Measurements from ENCODE around the gene IMP4.

IMP4 gene

DNA sequence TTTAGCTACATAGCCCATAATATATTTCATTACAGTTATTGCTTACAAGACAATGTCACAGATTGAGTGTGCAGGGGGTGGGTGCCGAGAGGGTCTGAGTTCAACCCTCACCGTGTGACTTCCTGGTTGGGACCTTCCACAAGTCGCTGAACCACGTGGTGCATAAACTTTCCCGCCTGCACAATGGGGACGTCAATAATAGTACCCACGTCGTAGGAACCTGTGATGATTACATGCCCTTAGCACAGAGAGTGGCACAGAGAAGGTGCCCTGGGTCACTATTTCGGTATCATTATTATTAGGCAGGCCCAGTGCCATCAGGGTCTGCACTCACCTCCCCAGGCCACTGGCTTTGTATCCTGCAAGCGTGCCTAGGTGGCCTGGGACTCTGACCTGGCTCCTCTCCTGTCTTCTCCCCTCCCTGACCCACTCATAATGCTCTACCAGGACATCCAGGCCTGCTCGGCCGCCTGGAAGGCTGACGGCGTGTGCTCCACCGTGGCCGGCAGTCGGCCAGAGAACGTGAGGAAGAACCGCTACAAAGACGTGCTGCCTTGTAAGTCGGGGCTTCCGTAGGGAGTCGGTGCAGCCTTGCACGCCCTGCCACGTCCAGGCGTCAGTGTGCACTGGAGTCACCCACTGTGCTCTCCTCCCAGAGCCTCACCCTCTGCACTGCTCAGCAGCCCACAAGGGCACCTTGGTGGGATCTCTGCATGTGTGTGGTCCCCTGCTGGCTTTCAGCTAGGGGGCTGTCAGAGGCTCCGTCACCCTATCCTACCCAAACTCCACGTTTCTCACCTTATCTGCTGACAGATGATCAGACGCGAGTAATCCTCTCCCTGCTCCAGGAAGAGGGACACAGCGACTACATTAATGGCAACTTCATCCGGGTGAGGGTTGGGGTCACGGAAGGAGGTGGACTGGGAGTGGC lies 16.0 kb downstream of the IMP4 start:
- DNase-seq, result no peak

DNA sequence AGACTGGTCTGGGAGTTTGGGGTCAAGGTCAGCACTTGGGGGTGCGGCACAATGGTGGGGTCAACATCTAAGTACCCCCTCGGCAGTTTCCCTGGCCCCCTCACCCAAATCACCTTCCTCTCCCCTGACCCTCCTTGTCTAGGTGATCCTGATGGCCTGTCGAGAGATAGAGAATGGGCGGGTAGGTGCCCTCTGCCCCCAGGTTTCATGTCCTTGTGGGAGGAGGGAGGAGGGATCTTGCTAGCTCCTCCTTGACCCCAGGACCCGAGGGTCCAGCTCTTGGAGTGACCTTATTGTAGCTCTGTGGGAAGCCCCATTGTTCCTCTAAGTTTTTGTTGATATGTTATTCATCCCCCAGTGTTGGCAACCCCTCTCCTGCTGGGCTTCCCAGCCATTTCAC lies 16.8 kb downstream of the IMP4 start:
- no peak for DNase-seq

DNA sequence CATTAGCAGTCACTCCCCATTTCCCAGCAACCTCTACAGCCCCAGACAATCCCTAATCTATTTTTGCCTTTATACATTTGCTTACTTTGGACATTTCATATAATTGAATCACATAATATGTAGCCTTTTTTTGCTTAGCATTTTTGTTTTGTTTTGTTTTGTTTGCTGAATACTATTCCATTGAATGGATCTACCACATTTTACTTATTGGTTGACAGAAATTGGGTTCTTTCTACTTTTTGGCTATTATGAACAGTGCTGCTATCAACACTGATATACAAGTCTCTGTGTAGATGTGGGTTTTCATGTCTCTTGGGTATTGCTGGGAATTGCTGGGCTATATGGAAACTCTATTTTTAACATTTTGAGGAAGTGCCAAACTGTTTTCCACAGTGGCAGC lies 20.8 kb downstream of the IMP4 start:
- no peak for DNase-seq

DNA sequence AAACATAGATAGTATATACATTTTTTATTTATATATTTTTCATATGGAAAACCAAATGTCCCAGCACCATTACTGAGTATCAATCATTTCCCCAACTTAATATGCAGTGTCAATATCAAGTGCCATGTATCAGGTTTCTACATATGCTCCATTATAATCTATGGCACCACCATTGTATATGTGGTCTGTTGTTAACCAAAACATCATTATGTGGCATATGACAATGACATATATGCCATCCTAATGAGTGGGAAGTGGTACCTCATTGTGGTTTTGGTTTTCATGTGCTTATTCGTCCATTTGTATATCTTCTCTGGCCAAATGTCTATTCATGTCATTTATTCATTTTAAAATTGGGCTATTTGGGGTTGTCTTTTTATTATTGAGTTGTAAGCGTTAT lies 22.4 kb downstream of the IMP4 start:
- DNase-seq, result no peak

DNA sequence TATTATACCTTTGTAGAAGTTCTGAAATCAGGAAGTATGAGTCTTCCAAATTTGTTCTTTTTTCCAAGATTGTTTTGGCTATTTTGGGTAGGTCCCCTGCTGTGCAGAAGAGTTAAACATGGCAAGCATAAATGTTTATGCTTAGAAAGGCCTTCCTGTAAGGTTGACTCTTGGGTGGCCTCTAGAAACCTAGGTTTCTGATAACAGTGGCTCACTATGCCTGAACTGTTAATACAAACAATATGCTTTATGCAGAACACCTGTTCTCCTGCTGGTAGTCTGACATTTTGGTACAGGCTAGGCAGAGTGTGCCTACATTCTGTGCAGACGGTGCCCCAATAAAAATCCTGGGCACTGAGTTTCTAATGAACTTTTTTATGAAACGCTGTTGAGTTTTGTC lies 23.3 kb downstream of the IMP4 start:
- DNase-seq, result no peak

DNA sequence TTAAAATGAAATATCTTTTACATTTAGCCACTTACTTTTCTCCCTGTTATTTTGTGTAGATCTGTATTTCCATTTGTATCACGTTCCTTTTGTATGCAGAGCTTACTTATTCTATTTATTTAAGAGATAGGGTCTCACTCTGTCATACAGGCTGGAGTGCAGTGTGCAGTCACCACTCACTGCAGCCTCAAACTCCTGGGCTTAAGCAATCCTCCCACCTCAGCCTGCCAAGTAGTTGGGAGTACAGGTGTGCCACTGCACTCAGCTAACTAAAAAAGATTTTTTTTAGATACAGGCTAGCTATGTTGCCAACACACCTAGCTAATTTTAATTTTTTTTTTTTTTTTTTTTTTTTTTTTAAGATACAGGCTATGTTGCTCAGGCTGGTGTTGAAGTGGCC lies 24.0 kb downstream of the IMP4 start:
- DNase-seq, result no peak

DNA sequence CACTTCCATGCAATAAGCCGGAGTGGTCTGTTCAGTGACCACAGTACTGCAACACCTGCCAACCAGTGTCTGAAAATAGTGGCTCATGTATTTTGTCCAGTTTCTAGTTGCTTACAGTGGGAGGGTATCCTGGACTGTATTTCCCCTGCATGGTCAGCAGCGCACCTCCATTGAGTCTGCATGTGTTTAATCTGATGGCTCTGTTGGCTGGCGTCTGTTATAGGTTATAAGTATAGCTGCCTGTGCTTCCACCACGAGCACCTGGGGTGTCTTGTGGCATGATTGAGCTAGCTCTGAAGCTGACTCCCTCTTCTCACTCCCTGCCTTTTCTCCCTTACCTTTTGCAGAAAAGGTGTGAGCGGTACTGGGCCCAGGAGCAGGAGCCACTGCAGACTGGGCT lies 26.1 kb downstream of the IMP4 start:
- no peak for DNase-seq

DNA sequence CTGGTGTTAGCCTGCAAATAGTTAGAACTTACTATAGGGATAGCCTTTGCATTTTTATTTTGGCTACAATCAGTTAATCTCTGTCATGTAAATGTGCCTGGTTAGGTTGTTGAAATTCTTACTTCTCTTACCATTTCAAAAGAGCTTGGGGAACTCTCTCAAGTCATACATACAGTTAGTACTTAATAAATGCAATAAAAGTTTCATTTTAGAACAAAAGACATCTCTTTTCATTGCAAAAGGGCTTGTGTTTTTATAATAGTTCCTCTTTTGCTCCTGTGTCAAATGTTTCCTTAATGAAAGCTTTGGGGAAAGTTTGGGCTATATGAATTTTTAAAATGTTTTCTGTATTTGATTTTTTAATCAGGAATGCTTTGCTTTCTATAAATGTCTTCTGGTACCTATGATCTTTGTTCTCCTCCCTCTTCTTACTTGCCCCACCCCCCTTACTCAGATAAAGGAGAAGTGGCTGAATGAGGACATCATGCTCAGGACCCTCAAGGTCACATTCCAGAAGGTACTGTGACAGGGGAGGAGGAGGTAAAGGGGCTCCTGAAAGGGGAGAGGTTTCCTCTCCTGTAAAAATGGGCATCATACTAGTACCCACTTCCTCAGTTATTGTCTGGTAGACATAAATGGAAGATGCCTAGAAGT lies 26.7 kb downstream of the IMP4 start:
- no peak for DNase-seq

DNA sequence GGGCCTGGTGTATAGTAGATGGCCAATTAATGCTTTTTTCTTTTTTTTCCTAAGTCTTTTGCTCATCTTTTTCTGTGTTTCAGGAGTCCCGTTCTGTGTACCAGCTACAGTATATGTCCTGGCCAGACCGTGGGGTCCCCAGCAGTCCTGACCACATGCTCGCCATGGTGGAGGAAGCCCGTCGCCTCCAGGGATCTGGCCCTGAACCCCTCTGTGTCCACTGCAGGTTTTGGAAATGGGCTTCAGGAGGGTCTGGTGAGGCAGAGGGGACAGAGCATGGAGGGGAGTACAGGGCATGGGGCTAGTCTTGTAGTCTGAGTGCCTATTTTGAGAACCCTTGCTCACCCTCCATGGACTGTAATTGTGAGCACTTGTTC lies 27.3 kb downstream of the IMP4 start:
- no peak for DNase-seq

DNA sequence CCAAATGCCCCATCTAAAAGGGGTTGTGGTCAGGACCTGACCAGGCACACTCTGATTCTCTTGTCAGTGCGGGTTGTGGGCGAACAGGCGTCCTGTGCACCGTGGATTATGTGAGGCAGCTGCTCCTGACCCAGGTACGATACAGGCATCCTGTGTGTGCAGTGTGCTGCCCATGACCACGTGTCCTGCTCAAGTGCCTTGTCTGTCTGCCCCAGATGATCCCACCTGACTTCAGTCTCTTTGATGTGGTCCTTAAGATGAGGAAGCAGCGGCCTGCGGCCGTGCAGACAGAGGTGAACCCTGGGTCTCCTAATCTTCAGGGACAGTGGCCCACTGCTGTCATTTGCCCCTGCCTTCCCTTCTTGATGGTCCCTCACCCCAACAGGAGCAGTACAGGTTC lies 27.8 kb downstream of the IMP4 start:
- DNase-seq, result no peak

DNA sequence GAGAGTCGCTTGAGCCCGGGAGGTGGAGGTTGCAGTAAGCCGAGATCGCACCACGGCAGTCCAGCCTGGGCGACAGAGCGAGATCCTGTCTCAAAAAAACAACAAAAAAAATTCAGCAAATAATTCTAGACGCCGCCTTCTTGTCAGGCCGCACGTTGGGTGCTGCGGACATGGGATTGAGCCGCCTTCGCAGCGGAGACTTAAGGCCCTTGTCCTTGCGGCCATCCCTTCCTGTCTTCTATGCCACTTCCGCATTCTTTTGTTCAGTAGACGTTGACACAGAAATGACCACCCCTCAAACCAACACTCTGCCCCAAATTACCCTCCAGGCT lies 29.0 kb downstream of the IMP4 start:
- DNase-seq, result no peak

DNA sequence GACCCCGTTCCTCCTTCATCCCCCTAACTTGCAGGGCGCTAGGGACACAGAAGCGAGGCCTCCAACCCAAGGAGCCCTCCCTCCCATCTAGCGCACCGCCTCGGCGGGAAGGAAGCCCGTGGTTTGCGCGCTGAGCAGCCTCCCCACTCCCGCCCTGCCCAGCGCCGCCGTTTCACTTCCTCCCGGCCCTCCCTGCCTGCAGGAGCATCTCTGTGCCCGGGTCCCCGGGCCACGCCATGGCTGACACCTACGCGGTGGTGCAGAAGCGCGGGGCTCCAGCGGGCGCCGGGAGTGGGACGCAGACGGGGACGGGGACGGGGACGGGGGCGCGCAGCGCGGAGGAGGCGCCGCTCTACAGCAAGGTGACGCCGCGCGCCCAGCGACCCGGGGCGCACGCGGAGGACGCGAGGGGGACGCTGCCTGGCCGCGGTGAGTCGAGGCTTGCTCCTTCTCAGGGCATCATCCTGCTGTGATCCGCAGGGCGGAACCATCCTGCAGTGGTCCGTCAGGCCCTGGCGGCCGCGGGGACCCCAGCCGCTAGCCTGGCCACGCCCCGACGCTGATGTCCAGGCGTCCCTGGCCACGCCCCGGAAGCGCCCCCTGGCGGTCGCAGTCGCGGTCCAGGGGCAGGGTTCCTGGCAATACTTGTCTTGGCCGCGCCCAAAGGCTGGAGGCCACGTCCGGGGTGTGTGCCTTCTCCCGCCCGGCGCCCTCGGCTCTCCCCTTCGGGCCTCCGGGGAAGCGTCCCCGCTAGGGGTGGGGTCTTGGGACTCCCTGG lies 29.5 kb downstream of the IMP4 start:
- DNase-seq, result peak; percentile 21 to 83

DNA sequence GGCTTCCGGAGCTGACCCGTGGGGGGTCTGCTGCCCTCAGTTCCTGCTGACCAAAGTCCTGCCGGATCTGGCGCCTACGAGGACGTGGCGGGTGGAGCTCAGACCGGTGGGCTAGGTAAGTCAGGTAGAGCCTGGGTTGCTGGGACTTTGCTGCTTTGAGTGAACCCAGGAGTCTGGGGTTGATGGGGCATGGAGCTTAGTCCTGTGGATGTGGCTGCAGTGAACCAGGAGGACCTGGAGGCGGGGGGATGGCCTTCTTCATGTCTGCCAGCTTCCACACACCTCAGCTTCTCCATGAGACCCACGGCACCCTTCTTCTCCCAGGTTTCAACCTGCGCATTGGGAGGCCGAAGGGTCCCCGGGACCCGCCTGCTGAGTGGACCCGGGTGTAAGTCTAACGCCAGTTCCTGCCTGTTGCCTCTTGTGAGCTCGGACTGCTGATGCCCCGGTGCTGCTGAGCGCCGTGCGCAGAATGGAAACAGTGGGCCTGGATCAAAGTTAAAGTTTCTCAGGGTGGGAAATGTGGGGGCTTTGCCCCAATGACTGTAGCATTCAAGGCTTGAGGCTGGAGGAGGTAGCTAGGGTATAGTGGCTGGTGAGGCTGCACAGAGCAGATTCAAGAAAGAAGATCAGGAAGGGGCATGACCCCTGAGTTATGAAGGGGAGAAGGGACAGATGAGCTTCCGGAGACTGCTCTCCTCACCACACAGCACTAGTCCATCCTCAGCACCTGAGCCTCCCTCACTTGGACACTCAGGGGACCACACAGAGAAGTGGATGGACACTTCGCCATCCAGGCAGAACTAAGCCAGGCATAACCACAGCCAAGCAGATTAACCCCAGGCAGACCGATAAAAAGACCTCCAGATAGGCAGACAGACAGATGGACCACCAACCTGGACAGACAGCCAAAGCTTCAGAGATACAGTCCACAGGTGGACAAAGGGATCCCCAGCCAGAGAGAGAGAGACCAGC lies 30.4 kb downstream of the IMP4 start:
- no peak for DNase-seq

DNA sequence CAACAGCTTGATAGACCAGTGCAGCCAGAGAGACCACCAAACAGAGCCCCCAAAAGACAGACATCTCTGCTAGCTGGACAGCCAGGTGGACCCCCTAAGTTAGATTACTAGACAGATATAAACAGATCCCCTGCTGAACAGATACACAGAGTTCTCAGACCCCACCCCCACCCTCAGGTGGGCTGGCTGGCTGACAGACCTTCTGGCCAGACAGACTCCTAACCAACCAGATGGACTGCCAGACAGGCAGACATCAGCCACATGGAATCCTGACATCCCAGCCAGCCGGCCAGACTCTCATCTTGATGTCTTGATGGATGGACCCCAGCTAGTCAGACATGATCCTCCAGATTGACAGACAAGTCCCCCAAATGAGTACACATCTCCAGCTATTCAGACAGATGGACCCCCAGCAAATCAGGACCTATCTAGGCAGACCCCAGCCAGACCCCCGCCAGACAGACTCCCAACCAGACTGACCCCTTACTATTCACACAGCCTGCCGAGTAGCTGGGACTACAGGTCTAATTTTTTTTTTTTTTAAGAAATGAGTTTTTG lies 31.2 kb downstream of the IMP4 start:
- no peak for DNase-seq

DNA sequence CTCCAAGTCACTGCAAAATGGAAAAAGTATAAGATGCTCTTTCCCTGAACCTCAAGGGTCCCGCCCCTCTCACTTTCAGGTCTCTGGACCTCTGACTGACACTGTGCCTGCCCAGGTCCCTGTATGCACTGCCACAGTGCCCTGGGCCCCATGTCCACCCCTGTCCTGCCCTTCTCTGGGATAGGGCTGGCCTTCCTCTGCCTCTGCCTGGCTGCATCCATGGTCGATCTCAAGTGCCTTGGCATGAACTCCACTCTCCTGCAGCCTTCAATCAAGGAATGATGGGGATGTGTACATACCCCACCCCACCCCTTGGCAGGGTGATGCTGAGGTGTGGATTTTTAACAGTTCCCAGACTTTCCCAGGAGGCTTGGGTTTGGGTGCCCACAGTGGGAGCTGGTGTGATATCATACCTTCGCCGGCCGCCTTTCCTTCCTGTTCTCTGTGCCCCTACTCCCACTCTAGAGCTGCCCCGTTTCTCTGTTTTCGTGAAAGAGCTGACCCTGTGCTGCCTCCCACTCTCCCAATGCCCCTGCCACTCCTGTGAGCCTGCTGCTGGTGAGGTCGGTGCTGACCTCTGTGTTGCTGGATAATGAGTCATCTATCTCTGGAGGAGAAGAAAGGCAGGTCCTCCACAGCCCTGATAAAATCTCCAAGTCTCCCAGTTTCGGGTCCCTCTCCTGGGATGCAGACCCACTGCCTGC lies 32.0 kb downstream of the IMP4 start:
- no peak for DNase-seq

DNA sequence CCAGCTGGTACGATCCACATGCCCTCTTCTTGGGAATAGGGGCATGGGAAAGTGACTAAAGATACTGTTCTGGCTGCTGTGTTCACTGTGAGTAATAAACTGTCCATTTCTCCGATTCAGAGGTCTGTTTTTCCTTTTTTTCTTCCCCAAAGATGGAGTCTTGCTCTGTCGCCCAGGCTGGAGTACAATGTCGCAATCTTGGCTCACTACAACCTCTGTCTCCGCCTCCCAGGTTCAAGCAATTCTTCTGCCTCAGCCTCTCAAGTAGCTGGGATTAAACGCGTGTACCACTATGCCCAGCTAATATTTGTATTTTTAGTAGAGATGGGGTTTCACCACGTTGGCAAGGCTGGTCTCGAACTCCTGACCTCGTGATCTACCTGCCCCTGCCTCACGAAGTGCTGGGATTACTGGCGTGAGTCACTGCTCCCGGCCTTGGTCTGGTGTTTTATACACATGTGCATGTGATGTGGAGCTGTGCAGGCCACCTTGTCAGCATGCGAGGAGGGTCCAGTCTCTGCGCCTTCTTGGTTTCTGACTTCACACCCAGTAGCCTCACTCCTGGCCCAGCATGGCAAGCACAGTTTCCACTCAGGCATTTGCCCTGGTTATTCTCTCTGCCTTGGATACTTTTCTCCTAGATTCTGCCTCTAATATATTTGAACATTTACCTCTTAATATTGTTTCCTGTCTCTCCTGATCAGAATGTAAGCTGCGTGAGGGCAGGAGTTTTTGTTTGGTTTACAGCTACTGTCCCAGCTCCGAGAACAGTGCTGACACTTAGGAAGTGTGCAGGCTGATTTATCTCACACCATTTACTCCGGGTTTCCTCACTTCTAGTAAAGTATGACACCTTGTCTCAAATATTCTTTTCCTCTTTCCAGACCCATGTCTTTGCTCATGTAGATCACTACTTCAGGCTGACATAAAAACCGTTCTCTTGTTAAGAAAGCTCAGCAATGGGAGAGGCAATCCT lies 32.9 kb downstream of the IMP4 start:
- DNase-seq, result no peak

DNA sequence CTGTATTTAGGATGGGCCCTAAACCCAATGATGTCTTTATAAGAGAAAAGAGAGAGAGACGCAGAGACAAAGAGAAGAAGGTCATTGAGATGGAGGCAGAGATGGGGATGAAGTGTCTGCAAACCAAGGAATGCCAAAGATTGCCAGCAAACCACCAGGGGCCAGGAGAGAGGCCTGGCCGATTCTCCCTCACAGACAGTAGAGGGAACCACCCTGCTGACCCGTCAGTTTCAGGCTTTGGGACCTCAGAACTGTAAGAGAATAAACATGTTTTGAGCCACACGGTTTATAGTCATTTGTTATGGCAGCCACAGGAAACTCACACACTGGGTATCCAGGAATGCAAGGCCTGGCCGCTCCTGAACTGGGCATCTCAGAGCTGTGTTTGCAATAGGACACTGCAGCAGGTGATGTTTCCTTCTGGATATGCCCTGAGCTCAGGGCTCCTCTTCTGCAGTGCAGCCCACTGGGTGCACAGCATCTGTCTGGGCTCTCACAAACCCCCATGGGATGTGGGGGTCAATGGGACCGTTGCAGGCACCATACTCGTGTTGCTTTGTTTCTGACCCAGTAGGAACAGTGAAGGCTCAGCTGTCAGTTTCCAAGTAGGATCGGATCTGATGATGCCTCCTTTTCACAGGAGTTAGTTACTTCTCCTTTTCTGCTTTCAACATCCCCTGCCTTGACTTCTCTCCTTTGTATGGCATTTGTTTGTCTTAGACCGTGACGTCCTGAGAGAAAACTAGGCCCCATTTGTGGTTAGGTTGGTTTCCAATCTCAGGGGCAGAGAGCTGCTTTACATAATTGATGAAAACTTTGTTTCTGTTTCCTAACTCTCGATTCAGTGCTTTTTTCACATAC lies 34.0 kb downstream of the IMP4 start:
- DNase-seq, result no peak

DNA sequence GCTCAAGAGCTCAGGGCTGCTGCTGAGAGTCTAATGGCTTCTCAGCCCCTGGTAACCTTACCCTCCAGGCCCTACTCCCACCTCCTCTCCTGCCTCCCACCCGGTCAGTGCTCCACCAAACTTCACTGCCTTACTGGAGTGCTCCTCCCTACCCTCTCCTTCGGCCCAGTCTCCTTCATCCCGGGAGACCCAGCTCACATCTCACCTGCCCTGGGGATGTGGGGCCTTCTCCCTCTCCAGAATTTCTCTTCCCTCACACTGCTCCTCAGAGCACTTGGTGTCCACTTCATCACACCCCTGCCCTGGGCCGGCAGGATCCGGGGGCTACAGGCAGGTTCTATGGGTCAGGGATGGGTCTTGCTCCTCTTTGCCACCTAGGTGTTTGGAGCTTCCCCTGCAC lies 34.8 kb downstream of the IMP4 start:
- no peak for DNase-seq

DNA sequence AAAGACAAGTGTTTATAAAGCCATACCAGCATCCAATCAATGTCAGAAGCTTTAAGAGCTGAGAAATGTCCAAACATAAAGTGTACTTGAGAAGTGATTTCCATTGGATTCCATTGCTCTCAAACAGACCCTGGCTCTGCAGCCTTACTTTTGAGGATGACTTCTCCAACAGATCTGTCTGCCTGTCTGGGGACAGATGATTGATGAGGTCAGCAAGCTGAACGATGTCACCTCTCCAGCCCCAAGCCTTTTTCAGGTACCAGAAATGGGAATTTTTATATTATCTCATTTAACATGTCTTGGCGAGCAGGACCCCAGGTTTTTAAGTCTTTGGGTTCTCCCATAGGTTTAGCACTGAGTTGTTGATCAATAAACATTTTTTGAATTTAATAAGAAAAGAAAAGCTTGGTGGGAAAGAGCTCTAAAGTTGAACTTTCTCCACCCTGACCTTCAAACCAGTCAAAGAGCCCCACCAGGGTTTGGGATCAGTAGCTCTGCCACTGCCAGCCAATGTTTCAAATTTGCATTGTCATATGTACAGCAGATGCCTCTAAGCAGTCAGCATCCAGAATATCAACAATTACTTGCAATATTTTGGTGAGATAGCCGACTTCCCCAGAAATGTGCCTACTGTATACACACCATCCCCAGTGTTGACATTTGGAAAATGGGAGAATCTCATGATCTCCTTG lies 35.7 kb downstream of the IMP4 start:
- no peak for DNase-seq
